Adrenal gland (tissue), 5 donors: ENCODE results near the gene EFCAB14.

ENCODE experiments used
- CTCF ChIP-seq, 6 experiments: fragments of 450-650 bp in 4 of 6; fragments of 200-600 bp in 2 of 6; sonication (generic) in 1 of 6; IDR thresholded peaks; 1 replicate in 5 of 6; 2 replicates in 1 of 6; pipeline versions ENCODE4 v1.5.1 to v1.8.0; 2016 to 2021; ENCODE audit warnings: antibody characterized with exemption in 6 of 6, mild to moderate bottlenecking in 2 of 6, moderate library complexity in 1 of 6
- POLR2A ChIP-seq, 2 donors: fragments of 450-650 bp; IDR thresholded peaks; one replicate each; pipeline ENCODE4 v1.6.1; 2017; ENCODE audit warnings: antibody characterized with exemption in 2 of 2, mild to moderate bottlenecking in 2 of 2, moderate library complexity in 1 of 2
- donor health status: DM: no; HTN: no; CAD: no.

GRCh38 chr1:46649764-46650163 lies 69.2 kb downstream of the EFCAB14 start:
- TF ChIP-seq CTCF (IDR thresholded peaks at IDR 0.05) (no peak), POLR2A (IDR thresholded peaks at IDR 0.05) (no peak)
